Embryonic facial prominence (tissue), 1 donor: ENCODE results near the gene NDUFB10.
A peak's percentile ranks its signal among the peaks of the same experiment; 100 is the strongest.
"Not testable (repeated sequence)": the region's sequence is repeated elsewhere in the genome, so short reads cannot be mapped to it uniquely, and the experiment has no call there.

Experiments used
- DNase-seq: peaks from one replicate; pipeline ENCODE4 v3.0.0-alpha.2; 2016; ENCODE audit errors: extremely low spot score

Gene NDUFB10

DNA sequence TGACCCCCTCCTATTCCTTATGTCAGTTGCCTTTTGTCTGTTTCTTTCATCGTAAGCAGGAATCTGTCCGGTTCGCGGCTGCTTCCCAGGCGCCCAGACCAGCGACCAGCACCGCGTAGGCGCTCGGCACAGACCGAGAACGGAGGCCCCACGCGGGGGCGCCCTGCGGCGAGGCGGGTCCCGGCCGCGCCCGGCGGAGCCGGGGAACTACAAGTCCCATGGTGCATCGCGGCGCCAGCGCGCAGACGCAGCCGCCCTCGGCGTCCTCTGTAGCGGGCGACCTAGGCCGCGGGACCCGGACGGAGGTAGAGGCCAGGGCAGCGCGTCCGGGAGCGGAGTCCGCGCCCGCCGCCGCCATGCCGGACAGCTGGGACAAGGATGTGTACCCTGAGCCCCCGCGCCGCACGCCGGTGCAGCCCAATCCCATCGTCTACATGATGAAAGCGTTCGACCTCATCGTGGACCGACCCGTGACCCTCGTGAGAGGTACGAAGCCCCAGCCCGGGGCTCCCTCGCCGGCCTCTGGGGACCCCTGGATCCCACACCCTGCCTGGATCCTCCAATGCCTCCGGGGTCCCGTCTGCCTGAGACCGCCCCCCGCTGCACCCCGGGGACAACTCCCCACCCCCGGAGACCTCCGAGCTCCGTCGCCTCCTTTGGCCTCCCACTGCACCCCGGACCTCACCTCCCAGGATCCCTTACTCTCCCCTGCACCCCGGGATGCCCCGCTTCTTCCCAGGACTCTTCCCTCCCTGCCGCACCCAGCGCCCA is at the start of gene NDUFB10:
TSS of gene NDUFB10 (plus strand) at position 270 of the 771 bp plus-strand sequence. CDS start at position 357, 87 bp downstream.
- DNase-seq: peak; percentile 55

DNA sequence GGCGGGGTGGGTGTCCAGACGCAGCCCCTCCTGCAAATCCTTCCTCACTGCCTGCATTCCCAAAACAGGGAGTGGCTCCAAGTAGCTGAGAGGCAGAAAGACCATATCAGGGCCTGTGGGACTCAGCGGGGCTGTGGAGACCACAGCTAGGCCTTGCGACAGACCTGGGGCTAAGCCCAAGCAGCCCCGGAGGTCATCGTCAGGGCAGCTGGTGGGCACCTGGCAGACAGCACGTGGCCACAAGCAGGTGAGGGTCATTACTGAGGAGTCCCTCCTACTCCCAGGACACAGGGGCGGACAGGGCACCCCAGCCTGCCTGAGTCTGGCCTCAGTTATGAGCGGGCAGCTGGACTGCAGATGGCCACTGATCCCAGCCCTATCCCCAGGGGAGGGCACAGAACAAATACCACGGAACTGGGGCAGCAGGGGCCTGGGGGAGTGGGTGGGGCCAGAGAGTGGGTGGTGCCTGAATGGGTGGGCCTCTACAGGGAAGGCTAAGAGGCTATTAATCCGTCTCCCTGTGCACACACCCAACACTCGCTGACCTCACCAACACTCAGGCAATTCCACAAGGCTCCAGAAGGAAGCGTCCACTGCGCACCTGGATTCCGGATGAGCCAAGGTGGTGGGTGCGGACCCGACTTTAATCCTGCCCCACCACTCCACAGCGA is 49.6 kb upstream of the NDUFB10 start:
- DNase-seq: no peak

DNA sequence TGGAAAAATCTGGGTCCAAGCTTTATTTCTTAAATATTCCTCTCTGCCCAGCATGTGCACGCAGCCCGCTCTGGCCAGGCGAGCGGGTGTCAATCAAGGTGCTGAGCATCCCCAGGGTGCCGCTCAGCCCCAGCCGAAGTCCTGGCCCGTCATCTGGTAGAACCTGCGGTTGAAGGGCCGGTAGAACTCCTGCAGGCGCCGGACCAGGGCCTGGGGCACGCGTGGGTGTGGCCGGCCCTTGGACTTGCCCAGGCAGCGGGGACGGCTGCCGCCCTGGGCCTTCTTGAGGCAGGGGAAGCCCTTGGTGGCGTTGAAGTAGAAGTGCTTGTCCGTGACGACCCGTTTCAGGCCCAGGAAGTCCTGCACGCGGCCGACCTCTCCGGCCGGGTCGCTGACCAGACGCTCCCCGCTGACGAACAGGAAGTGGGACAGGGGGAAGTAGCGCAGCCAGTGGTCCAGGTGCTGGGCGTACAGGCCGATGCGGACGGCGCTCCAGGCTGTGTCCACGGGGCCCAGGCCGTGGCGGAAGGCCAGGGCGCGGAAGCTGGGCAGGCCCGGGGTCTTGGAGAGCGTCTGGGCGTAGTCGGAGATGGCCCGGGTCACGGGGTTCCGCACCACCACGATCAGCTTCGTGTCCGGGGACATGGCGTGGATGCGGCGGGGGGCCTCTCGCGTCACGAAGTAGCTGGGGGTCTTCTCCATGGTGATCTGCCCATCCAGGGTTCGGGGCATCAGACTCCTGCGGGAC is 47.7 kb upstream of the NDUFB10 start:
- no peak for DNase-seq

DNA sequence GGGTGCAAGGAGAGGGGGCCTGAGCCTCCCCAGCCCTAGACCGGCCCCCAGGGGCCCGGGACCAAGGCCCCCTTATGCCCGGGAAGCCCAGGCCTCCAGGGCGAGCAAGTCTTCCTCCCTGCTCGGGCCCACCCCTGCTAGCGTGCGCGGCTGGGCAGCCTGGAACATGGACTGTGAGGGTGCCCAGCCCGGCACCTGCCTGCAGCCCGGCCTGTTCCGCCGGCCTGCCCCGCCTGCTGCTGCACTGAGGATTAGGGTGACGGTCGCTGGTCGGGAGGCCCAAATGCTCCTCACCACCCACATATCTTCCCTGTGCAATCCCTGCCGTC is 47.2 kb upstream of the NDUFB10 start:
- DNase-seq: no peak

DNA sequence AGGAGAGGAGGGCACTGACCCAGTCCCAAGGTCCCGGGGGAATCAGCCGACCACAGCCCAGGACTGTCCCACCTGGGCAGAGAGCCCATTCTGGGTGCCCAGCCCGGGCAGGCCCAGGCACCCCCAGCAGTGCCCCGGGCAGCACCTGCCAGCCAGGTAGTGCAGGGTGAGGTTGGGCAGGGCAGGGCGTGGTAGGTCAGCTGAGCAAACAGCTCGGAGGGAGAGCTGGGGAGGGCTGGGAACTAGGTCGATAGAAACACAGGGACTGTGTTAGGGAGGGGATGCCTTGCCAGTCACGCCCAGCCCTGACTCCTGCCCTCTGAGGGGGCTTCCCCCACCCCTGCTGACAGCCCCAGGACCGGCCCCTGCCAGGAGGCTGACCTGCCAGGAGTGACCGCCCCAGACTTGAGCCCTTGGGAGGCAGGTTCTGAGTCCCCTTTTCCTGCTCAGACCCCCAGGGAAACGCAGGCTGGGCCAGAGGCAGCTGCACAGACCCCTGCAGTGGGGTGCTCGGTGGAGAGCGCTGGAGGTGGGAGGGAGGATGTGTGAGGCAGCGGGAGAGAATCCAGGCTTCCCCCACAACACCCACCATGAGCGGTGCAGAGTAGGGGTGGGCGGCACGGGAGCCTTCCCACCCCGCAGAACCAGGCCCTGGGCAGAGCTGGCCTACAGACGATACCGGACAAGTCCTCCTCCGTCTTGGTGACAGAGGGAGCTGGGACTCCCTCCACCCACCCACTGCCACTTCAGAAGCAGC is 45.8 kb upstream of the NDUFB10 start:
- DNase-seq: no peak

DNA sequence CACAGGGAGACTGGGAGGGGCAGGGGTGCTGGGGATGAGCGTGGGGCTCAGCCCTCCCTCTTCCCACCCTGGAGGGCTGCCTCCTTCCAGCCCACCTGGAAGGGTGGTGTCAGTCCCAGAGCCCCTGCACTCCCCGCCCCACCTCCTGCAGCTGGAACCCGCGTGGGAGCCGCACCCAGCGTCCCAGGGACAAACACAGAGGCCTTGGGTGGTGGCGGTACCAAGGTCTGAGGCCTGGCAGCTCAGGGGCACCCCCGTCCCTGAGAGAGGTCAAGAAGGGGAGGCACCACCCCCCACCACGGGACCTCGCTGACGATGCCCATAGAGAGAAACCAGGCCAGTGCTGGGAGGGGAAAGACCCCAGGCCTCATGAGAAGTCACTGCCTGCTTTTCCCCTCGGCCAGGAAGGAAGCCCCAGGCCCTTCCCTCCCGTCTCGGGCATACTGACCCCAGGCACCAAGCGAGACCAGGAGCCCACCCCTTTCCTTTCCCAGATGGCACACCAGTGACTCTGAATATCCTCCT is 45.2 kb upstream of the NDUFB10 start:
- no peak for DNase-seq

DNA sequence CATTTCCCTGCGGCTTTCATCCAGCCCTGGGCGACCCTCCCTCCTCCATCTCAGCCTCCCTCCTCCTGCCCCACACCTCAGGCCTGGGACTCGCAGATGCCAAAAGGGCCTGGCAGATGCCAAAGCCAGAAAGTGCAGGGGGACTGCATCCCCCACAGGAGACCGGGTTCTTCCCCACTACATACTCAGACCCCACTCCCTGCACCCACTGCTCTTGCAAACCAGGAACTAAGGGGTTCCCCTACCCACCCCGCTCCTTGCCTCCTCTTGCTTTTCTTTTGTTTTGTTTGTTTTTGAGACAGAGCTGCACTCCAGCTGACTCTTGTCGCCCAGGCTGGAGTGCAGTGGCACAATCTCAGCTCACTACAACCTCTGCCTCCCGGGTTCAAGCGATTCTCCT is 44.4 kb upstream of the NDUFB10 start:
- no peak for DNase-seq

DNA sequence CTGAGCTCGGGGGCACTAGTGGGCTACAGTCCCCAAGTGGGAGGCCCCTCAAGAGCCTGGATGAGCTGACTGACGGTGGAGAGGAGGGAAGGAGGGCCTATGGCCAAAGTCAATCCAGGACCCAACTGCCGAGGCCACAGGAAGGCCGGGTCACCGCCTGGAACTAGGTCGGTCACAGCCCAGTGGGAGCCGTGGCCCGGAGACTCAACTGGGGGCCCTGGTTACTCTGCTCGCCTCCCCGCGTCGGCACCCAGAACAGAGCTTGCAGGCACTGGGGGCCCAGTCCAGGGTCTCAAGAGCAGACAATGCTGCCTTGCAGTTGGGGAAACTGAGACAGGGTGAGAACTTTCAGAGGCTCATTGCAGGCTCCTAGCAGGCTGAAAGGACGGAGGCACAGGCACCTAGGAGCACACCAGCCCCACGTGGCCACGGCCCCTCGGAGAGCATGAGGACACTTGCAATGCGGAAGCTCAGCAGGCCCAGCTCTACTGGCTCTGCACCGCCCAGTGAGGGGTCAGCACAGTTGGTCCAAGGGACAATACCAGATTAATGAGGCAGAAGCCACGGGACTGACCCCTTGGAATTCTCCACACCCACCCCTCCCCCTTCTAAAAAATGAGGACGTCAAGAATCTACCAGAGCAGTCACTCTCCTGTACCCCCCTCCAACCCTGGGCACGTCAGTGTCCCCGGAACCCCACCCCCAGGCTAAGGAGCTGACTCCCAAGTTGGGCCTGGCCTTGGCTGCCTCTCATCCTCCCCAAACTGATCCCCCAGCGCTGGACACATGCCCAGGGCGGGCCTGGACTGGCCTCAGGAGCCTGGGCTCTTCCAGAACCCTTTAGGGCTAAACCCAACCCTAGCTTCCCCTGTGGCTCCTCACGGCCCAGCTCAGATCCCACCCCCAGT is 43.4 kb upstream of the NDUFB10 start:
- DNase-seq: no peak

DNA sequence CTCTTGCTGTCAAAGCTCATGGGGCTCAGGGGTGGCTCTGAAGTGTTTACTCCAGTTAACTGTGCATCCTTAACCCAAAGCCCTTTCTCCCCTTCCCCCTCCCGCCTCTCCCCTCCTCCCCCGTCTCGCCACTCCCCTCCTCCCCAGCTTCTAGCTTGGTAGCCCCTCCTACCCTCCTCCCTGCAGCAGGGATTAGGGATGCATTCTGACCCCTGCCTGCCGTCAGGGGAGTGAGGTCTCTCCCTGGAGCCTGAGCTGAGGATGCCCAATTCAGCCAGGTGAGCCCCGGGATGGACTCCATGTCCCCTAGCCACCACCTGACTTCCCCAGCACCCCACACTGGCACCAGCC is 42.7 kb upstream of the NDUFB10 start:
- DNase-seq: no peak

DNA sequence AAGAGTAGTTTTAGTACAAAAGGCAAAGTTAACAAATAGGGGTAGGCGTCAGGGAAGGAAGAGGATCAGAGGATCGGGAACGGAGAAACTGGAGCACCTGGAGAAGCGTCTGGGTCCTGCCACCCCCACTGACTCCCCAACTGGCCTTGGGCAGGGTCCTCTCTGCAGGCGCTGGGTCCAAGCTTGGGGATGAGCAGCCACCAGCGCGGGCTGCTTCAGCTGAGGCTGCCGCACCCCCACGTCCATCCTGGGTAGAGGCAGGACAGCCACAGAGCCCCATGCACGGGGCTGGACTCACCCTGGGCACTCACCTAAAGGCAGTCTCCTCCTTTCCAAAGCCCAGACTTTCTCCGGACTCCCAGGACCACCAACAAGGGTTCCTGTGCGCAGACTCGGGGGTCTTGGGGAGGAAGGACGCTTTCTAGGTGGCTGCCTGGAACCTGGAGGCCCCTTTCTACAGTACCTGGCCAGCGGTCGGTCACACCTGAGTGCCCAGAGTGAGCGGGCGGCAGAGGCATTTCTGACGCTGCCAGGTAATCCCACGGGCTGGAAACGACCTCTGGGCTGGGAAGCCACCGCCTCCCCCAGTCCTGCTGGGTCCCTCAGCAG is 42.2 kb upstream of the NDUFB10 start:
- DNase-seq: no peak

DNA sequence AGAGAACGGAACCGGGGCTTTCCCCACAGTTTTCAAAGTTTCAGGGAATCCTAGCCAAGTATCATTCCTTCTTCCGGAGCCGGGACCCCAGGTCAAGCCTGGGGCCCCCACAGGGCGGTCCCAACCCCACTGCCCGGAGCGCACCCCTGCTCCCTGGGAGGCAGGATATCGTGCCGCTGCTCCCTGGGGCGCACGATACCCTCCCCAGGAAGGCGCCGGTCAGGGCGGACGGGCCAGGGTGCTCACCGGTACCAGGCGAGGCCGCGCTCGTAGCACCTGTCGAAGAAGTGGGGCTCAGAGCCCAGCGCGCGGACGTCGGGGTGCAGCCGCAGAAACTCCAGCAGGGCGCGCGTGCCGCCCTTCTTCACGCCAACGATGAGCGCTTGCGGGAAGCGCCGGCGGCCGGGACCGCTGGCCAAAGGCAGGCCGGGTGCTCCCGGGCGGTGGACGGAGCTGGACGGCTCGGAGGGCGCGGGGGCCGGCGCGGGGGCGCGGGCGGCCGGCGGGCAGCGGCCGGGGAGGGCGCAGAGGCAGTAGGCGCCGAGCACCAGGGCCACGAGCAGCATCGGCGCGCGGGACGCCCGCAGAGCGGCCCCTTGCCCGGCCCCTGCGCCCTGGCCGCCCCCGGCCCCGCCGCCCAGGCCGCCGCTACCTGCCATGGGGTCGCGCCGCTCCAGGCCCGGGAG is 41.5 kb upstream of the NDUFB10 start:
- DNase-seq: no peak

DNA sequence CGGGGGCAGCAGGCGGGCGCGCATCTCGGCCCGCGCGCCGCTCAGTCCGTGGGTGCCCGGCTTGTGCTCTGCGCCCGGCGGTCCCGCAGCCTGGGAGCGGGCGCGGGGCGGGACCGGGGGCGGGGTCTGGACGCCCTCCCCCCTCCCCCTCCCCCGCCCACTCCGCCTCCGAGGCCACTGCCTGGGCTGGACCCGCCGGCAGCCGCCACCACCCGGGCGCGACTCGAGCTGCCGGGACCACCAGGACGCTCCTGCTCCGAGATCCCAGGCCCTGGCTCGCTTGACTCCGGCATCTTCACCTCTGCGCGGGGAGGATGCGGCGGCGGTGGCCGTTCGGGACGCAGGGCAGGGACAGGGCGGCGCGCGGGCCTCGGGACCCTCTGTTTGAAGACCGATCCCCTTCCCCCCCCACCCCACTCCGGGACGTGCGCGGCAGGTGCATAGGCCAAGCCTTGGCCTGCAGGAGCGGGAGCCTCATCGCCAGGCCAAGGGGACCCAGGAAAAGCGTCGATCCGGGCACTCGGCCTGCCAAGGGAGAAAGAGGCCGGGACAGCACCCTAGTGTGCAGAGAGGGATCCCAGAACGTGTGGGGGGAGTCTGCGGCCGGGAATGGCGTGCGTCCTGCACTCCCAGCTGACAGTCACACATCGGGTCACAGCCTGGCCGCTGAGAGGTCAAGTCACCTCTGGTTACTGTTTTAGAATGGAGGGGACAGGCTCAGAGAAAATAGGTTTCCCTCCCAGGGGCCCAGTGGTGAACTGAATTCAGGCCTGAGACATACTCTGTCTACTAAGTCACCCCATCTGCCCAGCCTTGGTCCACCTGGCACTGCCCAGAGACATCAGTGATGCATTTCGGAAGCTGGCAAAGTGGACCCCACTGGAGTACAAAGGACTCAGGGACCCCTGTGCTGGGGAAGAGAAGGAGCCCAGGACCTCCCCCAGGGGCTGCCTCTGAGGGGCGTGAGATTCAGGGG is 40.7 kb upstream of the NDUFB10 start, which contains the start of gene HS3ST6:
TSS of gene HS3ST6 (minus strand) at position 65 of the 976 bp plus-strand sequence. CDS start 92 bp downstream, outside the sequence.
- DNase-seq: no peak

DNA sequence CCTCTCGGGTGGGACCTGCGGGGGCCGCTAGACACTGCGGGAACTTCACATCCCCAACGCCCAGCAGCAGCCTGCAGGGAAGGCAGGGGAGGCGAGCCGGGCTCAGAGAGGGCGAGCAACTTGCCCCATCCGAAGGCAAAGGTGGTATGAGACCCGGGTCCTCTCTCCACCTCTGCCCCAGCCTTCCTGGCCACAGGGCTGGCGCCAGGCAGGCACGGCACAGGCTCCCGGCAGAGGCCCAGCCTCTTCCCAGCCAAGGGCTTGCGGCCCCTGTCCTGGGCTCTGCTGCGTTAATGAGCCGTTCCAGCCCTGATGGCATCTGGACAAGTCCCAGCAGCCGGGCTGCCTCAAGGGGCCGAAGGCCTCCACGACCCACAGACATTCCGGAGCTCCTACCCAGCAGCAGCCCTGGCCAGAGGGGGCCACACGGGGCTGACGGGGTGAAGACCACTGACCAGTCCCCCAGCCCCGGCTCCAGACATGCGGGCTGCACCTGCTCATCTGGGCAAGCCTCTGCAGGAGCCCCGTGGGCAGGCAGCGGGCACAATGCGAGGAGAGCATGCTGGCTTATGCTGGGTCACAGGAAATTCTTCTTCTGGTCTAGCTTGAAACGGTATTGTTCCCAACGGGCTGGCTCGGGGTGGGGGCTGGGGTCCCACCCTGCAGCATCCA is 39.9 kb upstream of the NDUFB10 start:
- no peak for DNase-seq

DNA sequence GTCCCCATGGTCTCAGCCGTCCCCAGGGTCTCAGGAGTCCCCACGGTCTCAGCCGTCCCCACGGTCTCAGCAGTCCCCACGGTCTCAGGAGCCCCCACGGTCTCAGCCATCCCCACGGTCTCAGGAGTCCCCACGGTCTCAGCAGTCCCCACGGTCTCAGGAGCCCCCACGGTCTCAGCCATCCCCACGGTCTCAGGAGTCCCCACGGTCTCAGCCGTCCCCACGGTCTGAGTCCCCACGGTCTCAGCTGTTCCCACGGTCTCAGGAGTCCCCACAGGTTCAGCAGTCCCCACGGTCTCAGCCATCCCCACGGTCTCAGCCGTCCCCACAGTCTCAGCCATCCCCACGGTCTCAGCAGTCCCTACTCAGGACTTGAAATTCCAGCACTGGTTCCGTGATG is 39.2 kb upstream of the NDUFB10 start:
- not testable (repeated sequence) for DNase-seq

DNA sequence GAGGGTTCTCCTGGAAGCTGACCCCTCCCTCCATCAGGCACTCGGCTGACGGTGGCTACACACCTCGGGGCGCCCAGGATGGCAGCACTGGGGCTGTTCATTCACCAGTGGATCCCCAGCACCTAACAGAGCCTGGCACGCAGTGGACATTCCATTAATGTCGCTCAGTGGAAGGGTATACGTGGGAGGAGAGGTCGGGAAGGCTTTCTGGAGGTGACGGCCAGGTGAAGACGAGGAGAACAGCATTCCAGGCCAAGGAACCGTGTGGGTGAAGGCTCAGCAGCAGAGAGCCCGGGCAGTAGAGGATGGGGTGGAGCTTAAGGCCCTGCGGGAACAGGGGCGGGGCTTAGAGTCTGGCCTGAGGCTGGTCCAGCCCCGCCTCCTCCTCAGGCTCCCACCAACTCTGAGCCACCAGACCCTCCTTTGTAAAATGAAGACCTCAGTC is 38.6 kb upstream of the NDUFB10 start:
- DNase-seq: no peak

DNA sequence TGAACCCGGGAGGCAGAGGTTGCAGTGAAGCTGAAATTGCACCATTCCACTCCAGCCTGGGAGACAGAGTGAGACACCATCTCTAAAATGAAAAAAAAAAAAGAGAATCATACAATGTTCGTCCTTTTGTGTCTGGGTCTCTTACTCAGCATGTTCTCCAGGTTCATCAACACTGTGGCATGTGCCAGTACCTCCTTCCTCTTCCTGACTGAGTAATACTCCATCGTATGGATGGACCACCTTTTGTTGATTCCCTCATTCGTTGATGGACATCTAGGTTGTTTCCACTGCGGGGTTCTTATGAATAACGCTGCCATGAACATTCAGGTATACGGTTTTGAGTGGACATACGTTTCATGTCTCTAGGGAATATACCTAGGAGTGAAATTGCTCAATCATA is 37.0 kb upstream of the NDUFB10 start:
- no peak for DNase-seq

DNA sequence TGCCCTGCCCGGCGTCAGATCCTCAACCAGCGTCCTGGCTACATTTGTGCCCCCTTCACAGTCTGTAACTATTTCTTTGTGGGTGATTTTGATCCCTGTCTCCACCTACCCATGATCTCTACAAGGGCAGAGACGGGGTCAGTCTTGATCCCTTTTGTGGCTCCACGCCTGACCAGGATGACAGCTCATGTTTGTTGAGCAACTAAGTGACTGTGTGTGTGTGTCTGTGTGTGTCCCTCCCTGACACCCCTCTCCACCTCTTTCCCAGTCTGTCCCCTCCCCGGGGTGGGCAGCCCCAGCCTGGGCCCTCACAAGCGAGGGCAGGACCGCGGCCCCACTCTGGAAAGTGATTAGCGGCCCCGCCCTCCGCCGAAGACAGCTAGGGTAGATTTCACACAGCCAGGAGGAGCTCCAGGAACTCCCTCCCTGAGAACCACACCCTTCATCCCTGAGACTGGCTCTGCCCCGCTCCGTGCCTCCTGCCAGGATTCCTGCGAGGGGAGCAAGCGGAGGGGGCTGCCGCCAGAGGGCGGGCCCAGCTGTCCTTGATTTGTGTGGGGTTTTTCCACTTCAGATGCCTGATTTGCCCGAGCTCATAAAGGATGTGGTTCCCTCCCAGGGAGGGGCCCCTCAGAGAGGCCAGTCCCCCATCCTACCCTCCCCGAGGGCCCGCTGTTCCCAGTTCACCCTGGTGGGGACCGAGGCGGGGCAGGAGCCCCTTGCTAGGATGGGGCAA is 35.9 kb upstream of the NDUFB10 start:
- peak; percentile 71 for DNase-seq
